HG02938 (cell line): ENCODE data around the gene HAPLN3.
A peak's percentile ranks its signal among the peaks of the same experiment; 100 is the strongest.
"Not testable (repeated sequence)": the region's sequence is repeated elsewhere in the genome, so short reads cannot be mapped to it uniquely, and the experiment has no call there.

Source experiments
- ATAC-seq: cut with Tn5 transposase; IDR thresholded peaks from one replicate; pipeline ENCODE4 v1.9.1; 2021; ENCODE audit warnings: mild to moderate bottlenecking, moderate library complexity; ENCODE audit not compliant: unreplicated experiment

The HAPLN3 gene

GRCh38 chr15:88894819-88895767, at the start of gene HAPLN3:
Gene HAPLN3 (minus strand): TSS chr15:88895544. CDS start chr15:88887298, 8,246 bp downstream.
- peak; percentile 50 for ATAC-seq

- ATAC-seq = no peak
Measured at GRCh38 chr15:88940110-88940675, 44.8 kb upstream of the HAPLN3 start.

- ATAC-seq = no peak
Measured at GRCh38 chr15:88939486-88939806, 44.1 kb upstream of the HAPLN3 start.

GRCh38 chr15:88938802-88939485, 43.6 kb upstream of the HAPLN3 start:
- ATAC-seq = no peak

GRCh38 chr15:88934449-88934848, 39.1 kb upstream of the HAPLN3 start:
- not testable (repeated sequence) for ATAC-seq

- ATAC-seq = no peak
Measured at GRCh38 chr15:88932875-88933330, 37.6 kb upstream of the HAPLN3 start.

- no peak for ATAC-seq
Measured at GRCh38 chr15:88932271-88932874, 37.0 kb upstream of the HAPLN3 start.

- ATAC-seq = no peak
Measured at GRCh38 chr15:88930579-88930978, 35.2 kb upstream of the HAPLN3 start.

- ATAC-seq = not testable (repeated sequence)
Measured at GRCh38 chr15:88929358-88930098, 34.2 kb upstream of the HAPLN3 start.

- not testable (repeated sequence) for ATAC-seq
Measured at GRCh38 chr15:88928192-88928591, 32.8 kb upstream of the HAPLN3 start.

- ATAC-seq = not testable (repeated sequence)
Measured at GRCh38 chr15:88925648-88926047, 30.3 kb upstream of the HAPLN3 start.

GRCh38 chr15:88920892-88921435, 25.6 kb upstream of the HAPLN3 start:
- ATAC-seq = peak; percentile 77

- ATAC-seq = no peak
Measured at GRCh38 chr15:88920186-88920891, 25.0 kb upstream of the HAPLN3 start.

GRCh38 chr15:88918738-88919137, 23.4 kb upstream of the HAPLN3 start:
- ATAC-seq = peak; percentile 64

- no peak for ATAC-seq
Measured at GRCh38 chr15:88917760-88918159, 22.4 kb upstream of the HAPLN3 start.

GRCh38 chr15:88915354-88915753, 20.0 kb upstream of the HAPLN3 start:
- no peak for ATAC-seq

- ATAC-seq = no peak
Measured at GRCh38 chr15:88913850-88914169, 18.5 kb upstream of the HAPLN3 start.

- peak; percentile 80 for ATAC-seq
Measured at GRCh38 chr15:88913017-88913849, 17.9 kb upstream of the HAPLN3 start, which contains the start of gene MFGE8. Gene MFGE8 (minus strand): TSS chr15:88913379. CDS start chr15:88913319, 60 bp downstream.

- no peak for ATAC-seq
Measured at GRCh38 chr15:88912500-88912921, 17.2 kb upstream of the HAPLN3 start.
